ENCODE data around the gene RUNX3.
A peak's percentile ranks its signal among the peaks of the same experiment; 100 is the strongest.
"Not testable (repeated sequence)": the region's sequence is repeated elsewhere in the genome, so short reads cannot be mapped to it uniquely, and the experiment has no call there.

RUNX3 gene

GRCh38 chr1:24912376-24913273 is 17.5 kb downstream of the RUNX3 start:
- no peak for DNase-seq (ENCODE audit: low spot score)

DNA sequence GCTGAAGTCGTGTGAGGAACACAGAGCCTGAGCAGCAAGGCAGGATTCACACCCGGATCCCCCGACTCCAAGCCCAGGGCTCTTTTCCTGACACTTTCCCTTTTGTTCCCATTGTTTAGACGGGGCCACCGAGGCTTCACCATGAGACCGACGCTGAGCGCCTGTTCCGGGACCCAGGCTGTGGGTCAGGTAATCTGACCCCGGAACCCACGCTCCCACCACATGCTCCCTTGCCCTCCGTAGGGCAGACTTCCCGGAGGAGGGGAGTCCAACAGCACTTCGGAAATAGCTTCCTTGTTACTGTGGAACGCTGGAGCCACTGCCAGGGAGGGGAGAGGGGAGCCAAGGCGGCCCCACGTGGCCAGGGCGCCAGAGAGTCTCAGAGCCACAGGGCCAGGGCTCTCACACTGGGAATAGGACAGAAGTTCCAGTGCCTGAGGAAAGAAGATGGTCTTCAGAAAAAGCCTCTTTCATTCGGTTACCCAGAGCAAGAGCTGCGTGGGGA is 18.4 kb downstream of the RUNX3 start:
- DNase-seq (ENCODE audit: low spot score): peak; percentile 11

DNA sequence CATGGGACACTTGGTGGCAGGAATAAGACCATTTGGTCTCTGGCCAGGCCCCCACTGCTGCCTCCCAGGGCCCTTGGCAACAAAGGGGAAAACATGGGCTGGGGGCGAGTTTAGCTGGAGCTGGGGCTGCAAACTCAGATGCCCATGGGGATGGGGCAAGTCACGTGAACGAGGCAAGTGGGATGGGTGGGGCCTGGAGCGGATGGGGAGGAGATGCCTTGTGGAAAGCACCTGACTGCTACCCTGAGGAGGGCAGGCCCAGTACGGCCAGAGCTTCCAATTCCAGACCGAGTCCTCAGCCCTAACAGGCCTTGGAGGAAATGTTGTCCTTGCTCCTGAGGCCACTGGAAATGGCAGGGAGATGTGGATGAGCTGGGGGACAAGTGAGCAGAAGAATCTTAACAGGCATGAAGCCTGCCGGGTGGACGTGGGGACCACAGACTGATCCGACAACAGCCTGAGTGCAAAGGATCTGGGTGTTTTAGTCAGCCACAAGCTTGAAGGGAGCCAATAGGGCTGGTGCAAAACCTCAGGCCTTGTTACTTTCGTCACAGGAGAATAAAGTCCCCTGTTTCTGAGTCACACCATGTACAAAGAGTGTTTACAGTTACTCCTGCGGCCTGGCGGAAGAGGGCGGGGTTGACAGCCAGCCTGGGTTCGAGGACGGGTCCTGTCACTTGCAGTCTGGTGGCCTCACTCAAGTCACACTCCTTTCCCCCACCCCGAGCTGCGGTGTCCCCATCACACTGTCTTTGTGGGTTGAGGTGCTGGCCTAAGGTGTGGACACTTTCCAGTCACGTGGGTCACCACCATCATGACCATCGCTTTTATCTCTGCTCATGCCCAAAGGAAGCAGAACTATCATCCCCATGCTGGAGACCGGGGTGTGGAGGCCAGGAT is 19.1 kb downstream of the RUNX3 start:
- DNase-seq (ENCODE audit: low spot score): no peak

DNA sequence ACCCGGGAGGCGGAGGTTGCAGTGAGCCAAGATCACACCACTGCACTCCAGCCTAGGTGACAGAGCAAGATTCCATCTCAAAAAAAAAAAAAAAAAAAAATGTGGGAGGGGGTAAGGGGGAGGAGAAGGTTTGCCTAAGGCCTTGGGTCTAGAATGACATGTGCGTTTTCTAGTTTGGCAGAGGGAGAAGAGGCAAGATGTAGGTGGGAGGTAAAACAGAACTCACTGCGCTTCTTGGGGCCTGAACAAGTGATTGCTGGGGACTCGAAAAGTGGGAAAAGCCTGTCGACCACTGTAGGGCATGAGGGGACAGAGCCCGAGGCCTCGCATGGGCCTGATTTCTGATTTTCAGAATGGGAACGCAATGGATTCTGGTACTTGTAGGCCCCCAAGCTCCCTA is 19.9 kb downstream of the RUNX3 start:
- DNase-seq (ENCODE audit: low spot score): no peak

DNA sequence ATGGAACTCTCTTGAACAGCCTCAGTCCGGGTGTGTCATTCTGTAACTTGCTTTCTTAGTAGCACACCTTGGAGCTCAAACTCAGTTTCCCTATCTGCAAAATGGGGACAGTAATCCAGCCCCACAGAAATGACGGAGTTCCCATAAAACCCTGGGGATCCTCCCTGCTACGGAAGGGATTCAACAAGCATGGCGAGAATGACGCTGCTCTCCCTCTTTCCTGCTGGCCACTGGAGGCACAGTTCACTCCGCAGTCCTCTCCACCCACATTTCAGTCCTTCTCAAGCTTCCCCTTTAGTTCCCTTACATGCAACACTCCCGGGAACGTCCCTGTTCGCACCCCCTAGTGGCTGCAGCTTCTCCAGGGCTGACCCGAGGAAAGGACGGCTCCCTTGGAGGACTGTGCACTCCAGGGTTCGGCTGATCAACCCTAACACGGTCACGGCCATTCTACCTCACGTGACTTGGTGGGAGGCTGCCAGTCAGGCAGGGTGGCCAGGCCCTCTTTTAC is 20.6 kb downstream of the RUNX3 start:
- peak; percentile 15 for DNase-seq (ENCODE audit: low spot score)

GRCh38 chr1:24908591-24909259 is 21.4 kb downstream of the RUNX3 start:
- DNase-seq (ENCODE audit: low spot score): no peak

- not testable (repeated sequence) for DNase-seq (ENCODE audit: low spot score)
Observed at GRCh38 chr1:24907587-24908294, 22.3 kb downstream of the RUNX3 start.

DNA sequence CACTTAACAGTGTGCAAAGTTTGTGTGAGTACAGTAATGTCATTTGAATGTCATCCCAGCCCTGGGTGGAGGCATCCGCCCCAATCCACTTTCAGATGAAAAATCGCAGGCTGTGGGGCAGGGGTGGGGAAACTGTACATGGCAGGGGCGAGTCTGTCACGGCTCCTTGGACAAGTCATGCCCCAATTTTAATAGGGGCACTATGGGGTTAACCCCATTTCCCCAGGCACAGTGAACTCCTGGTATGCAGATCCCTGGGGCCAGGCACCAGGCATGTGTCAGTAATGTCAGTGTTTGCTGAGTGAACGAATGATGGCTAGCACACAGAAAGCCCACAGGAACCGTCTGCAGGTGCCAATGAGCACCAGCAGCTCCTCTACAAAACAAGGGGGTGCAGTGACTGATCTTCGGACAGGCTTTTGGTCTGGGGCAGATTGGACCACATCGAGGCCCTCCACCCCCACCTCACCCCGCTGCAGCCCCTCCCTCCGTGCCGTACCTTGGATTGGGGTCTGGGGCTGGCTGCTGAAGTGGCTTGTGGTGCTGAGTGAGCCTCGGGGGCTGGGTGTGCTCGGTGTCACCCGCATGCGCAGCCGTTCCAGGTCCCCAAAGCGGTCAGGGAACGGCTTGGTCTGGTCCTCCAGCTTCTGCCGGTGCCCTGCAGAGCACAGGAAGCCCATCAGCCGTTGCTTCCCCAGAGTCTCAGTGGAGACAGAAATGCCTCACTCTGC is 23.2 kb downstream of the RUNX3 start:
- DNase-seq (ENCODE audit: low spot score): no peak

GRCh38 chr1:24905979-24906720 is 23.9 kb downstream of the RUNX3 start:
- DNase-seq (ENCODE audit: low spot score): no peak

DNA sequence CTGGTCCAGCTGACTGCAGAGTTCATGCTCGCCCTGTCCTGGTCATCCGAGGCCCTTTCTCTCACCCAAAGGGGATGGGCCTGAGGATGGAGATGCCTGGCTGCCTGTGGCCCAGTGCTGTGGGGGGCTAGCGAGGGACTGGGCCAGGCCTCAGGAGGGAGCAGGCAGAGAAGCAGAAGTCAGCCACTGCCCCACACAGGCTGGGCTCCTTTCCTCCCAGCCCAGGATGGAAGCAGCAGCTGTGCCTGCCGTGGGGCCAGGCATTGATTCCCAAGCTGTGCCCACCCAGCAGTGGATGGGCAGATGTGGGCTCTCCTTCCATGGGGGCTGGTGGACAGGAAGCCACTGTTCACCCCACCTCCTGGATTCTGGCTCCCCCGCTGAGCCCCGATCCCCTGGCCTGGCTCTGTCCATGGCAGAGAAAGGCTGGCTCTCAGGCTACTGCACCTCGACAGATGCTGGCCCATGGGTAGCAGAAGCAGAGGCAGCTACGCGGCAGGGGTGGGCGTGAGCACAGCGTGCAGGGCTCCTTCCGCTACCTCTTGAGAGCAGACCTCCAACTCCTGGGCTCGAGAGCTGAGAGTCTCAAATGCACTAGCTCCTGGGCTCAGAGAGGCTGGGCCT is 24.6 kb downstream of the RUNX3 start:
- DNase-seq (ENCODE audit: low spot score): no peak

GRCh38 chr1:24904731-24905354 is 25.2 kb downstream of the RUNX3 start:
- no peak for DNase-seq (ENCODE audit: low spot score)

DNA sequence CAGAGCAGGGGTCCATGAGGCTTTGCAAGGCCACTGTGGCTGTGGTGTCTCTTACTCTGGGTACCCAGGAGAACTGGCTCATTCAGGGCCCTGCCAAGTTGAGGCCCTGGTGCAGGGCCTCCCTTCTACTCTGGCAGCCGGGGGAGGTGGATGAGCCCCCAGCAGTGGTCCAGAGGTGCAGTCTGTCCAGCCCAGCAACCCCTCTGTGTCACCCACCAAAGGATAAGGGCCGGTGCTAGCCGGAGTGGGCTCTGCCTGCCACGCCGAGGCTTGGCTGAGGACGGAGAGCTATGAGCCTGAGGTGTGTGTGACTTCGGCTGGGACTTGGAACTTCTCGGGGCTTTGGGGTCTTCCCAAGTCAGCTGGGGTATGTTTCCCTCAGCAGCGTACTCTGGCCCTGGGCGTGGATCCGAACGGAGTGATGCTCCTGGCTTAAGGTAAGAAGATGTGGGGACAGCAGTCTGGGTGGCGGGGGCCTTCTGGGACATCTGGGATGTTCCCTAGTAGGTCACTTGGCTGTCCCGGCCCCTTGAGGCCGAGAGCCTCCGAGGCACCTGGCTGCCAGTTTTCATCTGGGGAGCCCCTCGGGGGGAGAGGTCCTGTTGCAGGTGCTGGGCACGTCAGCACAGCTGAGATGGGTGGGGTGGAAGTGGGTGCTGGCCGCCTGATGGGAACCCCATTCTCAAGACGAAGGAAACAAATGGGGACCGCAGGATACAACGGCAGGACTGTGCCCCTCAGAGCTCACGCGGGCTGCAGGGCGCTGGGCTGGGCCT is 25.9 kb downstream of the RUNX3 start:
- no peak for DNase-seq (ENCODE audit: low spot score)

DNA sequence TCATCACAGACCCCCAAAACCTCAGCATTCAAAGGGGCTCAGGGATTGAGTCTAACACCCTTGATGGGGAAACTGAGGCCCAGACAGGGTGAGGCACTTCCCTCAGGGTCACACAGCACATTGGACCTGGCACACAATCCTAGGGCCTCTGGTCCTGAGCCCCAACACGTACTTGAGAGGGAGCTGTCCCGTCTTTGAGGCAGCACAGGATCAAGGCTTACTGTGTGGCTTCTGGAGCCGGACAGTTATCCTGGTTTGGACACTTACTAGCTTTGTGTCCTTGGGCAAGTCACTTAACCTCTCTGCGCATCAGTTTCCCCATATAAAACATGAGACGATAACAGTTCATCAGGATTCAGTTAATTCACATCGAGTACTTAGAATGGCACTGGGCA is 26.5 kb downstream of the RUNX3 start:
- no peak for DNase-seq (ENCODE audit: low spot score)

DNA sequence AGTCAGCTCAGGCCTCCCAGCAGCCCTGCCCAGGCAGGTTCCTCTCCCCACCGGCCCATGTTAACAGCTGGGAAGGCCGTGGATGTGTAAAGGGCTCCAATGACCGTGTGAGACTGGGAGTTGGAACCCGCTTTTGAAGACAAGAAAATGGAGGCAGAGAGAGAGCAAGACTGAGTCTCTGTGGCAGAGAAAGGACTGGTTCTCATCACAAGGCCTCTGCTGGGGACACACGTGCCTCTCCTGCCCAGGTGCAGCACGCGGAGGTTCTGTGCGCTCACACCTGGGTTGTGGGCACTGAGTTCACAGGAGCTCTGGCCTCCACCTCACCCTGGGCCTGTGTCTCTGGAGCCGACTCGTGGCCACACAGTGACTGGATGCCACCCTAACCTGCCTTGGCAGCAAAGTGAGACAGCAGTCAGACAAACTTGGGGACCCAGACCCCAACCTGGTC is 27.0 kb downstream of the RUNX3 start:
- no peak for DNase-seq (ENCODE audit: low spot score)

- no peak for DNase-seq (ENCODE audit: low spot score)
Observed at GRCh38 chr1:24902471-24902891, 27.6 kb downstream of the RUNX3 start.

DNA sequence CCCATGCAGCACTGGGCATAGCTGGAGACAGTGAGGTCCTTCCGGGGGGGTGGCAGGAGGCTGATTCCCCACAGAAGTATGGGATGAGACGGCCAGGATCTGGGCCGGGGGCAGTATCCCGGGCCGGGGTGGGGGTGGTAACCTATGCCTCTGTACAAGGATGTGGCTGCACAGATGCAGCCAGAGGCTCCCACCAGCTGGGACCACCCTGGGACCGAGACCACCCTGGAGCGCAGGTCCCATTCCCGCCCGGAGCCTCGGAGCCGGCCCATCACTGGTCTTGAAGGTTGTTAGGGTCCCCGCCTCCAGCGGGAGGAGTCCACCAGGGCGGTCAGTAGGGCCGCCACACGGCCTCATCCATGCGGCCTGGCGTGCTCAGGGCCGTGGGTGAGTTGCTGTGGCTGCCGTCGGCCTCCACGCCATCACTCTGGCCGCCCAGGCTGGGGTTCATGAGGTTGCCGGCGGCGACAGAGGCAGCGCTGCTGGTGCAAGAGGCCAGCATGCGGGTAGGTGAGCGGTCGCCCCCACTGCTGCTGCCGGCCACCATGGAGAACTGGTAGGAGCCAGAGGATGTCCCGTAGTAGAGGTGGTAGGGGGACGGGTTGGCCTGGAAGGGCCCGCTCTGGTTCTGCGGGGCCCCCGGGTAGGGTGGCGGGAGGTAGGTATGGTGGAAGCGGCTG is 28.1 kb downstream of the RUNX3 start:
- no peak for DNase-seq (ENCODE audit: low spot score)

- no peak for DNase-seq (ENCODE audit: low spot score)
Observed at GRCh38 chr1:24900985-24901781, 28.9 kb downstream of the RUNX3 start.

Data from putamen (tissue), 1 donor.